SK-N-SH treated with all-trans-retinoic acid at 6 μM for 48 hours (cell line): ENCODE measurements around the gene DPP6.

Experiments used
- ATAC-seq: fragments of 200-7000 bp; cut with Tn5 transposase; 3 replicates; pipeline ENCODE4 v1.9.1; 2020; ENCODE audit warnings: mild to moderate bottlenecking, moderate library complexity
- ARNTL ChIP-seq: fragments of 450-650 bp; formaldehyde crosslinking; IDR thresholded peaks from 2 replicates; pipeline ENCODE4 v1.5.0; 2020; ENCODE audit warnings: low read depth, mild to moderate bottlenecking, moderate library complexity, borderline replicate concordance
- BACH2 ChIP-seq: fragments of 250-450 bp; sonication (Bioruptor Pico); IDR thresholded peaks from 2 replicates; pipeline ENCODE4 v1.9.0; 2021; ENCODE audit warnings: mild to moderate bottlenecking, borderline replicate concordance
- CSDC2 ChIP-seq: fragments of 250-450 bp; sonication (Bioruptor Pico); IDR thresholded peaks from 2 replicates; pipeline ENCODE4 v1.5.0; 2020; ENCODE audit warnings: mild to moderate bottlenecking, moderate library complexity
- ESRRG ChIP-seq: fragments of 250-450 bp; sonication (Bioruptor Pico); IDR thresholded peaks from 2 replicates; pipeline ENCODE4 v1.6.1; 2021; ENCODE audit warnings: mild to moderate bottlenecking
- GLIS3 ChIP-seq: fragments of 250-450 bp; sonication (Bioruptor Pico); IDR thresholded peaks from 2 replicates; pipeline ENCODE4 v1.5.0; 2020; ENCODE audit warnings: mild to moderate bottlenecking, moderate library complexity
- ISL1 ChIP-seq: fragments of 250-450 bp; sonication (Bioruptor Pico); IDR thresholded peaks from 2 replicates; pipeline ENCODE4 v2.1.2; 2022; ENCODE audit warnings: mild to moderate bottlenecking, moderate library complexity
- OSR1 ChIP-seq: fragments of 250-450 bp; sonication (Bioruptor Pico); IDR thresholded peaks from 2 replicates; pipeline ENCODE4 v1.8.0; 2022; ENCODE audit warnings: moderate library complexity, mild to moderate bottlenecking, inconsistent platforms
- PPARA ChIP-seq: fragments of 250-450 bp; sonication (Bioruptor Pico); IDR thresholded peaks from 2 replicates; pipeline ENCODE4 v1.5.0; 2020; ENCODE audit warnings: mild to moderate bottlenecking, borderline replicate concordance
- RARB ChIP-seq: fragments of 250-450 bp; sonication (Bioruptor Pico); IDR thresholded peaks from 2 replicates; pipeline ENCODE4 v1.8.0; 2021; ENCODE audit warnings: mild to moderate bottlenecking, moderate library complexity
- SNAI2 ChIP-seq: fragments of 250-450 bp; sonication (Bioruptor Pico); IDR thresholded peaks from 2 replicates; pipeline ENCODE4 v1.5.0; 2020; ENCODE audit warnings: mild to moderate bottlenecking, moderate library complexity
- TCF4 ChIP-seq: fragments of 250-450 bp; sonication (Bioruptor Pico); IDR thresholded peaks from 2 replicates; pipeline ENCODE4 v1.8.0; 2021; ENCODE audit warnings: mild to moderate bottlenecking, moderate library complexity, borderline replicate concordance
- TOX ChIP-seq: fragments of 250-450 bp; sonication (Bioruptor Pico); IDR thresholded peaks from 2 replicates; pipeline ENCODE4 v1.8.0; 2021; ENCODE audit warnings: mild to moderate bottlenecking, moderate library complexity, borderline replicate concordance
- TSHZ2 ChIP-seq: fragments of 250-450 bp; sonication (Bioruptor Pico); IDR thresholded peaks from 2 replicates; pipeline ENCODE4 v1.5.0; 2020; ENCODE audit warnings: mild to moderate bottlenecking, moderate library complexity
- ZC3H10 ChIP-seq: fragments of 250-450 bp; sonication (Bioruptor Pico); IDR thresholded peaks from 2 replicates; pipeline ENCODE4 v1.5.1; 2021; ENCODE audit warnings: mild to moderate bottlenecking, moderate library complexity
- ZFP3 ChIP-seq: fragments of 250-450 bp; sonication (Bioruptor Pico); IDR thresholded peaks from 2 replicates; pipeline ENCODE4 v1.5.0; 2020; ENCODE audit warnings: mild to moderate bottlenecking, moderate library complexity
- ZFP30 ChIP-seq: fragments of 450-650 bp; formaldehyde crosslinking; IDR thresholded peaks from 2 replicates; pipeline ENCODE4 v1.5.0; 2022; ENCODE audit warnings: mild to moderate bottlenecking, moderate library complexity
- ZNF565 ChIP-seq: fragments of 450-650 bp; formaldehyde crosslinking; conservative IDR thresholded peaks from 2 replicates; pipeline ENCODE4 v1.5.0; 2020; ENCODE audit warnings: low read depth, mild to moderate bottlenecking, moderate library complexity
- ZNF70 ChIP-seq: fragments of 450-650 bp; formaldehyde crosslinking; IDR thresholded peaks from 2 replicates; pipeline ENCODE4 v1.5.0; 2020; ENCODE audit warnings: mild to moderate bottlenecking, moderate library complexity
- ZNF8 ChIP-seq: fragments of 450-650 bp; formaldehyde crosslinking; IDR thresholded peaks from 2 replicates; pipeline ENCODE4 v1.5.0; 2020; ENCODE audit warnings: mild to moderate bottlenecking, moderate library complexity
- TF ChIP-seq, protein P1 (sequence below): fragments of 250-450 bp; sonication (Bioruptor Pico); IDR thresholded peaks from 2 replicates; pipeline ENCODE4 v1.5.1; 2020; ENCODE audit warnings: low read depth, mild to moderate bottlenecking, moderate library complexity
- TF ChIP-seq, protein P2 (sequence below): fragments of 250-450 bp; sonication (Bioruptor Pico); IDR thresholded peaks from 2 replicates; pipeline ENCODE4 v1.8.0; 2020; ENCODE audit warnings: mild to moderate bottlenecking, moderate library complexity, borderline replicate concordance
- TF ChIP-seq, protein P3 (sequence below): fragments of 250-450 bp; sonication (Bioruptor Pico); IDR thresholded peaks from 2 replicates; pipeline ENCODE4 v1.8.0; 2021; ENCODE audit warnings: low read depth, mild to moderate bottlenecking, moderate library complexity, borderline replicate concordance

The DPP6 gene

GRCh38 chr7:154373956-154374355 is 321.8 kb downstream of the DPP6 start:
- ATAC-seq = no peak
- TF ChIP-seq TCF4 (CRISPR knock-in tag) = no peak
- TF ChIP-seq ZFP30 = no peak
- TF ChIP-seq ISL1 (CRISPR knock-in tag) = no peak
- TF ChIP-seq TSHZ2 (CRISPR knock-in tag) = no peak
- TF ChIP-seq ZNF565 (CRISPR knock-in tag) = no peak
- TF ChIP-seq ZNF8 = no peak
- no peak for TF ChIP-seq TOX (CRISPR knock-in tag)
- TF ChIP-seq, protein P1, sequence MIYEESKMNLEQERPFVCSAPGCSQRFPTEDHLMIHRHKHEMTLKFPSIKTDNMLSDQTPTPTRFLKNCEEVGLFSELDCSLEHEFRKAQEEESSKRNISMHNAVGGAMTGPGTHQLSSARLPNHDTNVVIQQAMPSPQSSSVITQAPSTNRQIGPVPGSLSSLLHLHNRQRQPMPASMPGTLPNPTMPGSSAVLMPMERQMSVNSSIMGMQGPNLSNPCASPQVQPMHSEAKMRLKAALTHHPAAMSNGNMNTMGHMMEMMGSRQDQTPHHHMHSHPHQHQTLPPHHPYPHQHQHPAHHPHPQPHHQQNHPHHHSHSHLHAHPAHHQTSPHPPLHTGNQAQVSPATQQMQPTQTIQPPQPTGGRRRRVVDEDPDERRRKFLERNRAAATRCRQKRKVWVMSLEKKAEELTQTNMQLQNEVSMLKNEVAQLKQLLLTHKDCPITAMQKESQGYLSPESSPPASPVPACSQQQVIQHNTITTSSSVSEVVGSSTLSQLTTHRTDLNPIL (CRISPR knock-in tag) = no peak
- no peak for TF ChIP-seq OSR1 (CRISPR knock-in tag)
- no peak for TF ChIP-seq ZC3H10 (CRISPR knock-in tag)

DNA sequence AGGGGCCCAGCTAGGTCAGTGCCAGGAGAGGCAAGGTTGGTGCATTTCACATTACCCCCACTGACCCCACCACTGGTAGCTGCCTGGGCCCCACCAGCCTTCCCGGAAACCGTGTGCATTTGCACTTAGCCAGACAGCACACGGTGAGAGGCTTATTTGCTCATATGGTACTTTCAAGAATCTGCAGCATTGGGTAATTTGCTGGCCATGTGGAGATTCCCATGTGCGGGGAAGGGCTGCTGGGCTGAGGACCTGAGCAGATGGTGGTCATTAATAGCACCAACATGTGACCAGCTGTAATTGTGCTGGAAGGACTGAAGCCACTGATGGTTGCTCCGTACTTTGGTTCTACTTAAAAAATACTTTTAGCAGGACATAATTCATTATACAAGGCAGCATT is 323.8 kb downstream of the DPP6 start:
- ATAC-seq = no peak

GRCh38 chr7:154380771-154381170 is 328.6 kb downstream of the DPP6 start:
- TF ChIP-seq ZFP30 = no peak
- no peak for TF ChIP-seq SNAI2 (CRISPR knock-in tag)
- no peak for TF ChIP-seq BACH2 (CRISPR knock-in tag)
- TF ChIP-seq CSDC2 (CRISPR knock-in tag) = no peak
- TF ChIP-seq, protein P2, sequence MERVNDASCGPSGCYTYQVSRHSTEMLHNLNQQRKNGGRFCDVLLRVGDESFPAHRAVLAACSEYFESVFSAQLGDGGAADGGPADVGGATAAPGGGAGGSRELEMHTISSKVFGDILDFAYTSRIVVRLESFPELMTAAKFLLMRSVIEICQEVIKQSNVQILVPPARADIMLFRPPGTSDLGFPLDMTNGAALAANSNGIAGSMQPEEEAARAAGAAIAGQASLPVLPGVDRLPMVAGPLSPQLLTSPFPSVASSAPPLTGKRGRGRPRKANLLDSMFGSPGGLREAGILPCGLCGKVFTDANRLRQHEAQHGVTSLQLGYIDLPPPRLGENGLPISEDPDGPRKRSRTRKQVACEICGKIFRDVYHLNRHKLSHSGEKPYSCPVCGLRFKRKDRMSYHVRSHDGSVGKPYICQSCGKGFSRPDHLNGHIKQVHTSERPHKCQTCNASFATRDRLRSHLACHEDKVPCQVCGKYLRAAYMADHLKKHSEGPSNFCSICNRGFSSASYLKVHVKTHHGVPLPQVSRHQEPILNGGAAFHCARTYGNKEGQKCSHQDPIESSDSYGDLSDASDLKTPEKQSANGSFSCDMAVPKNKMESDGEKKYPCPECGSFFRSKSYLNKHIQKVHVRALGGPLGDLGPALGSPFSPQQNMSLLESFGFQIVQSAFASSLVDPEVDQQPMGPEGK (CRISPR knock-in tag) = no peak
- no peak for TF ChIP-seq ZFP3 (CRISPR knock-in tag)
- no peak for TF ChIP-seq ZNF565 (CRISPR knock-in tag)
- no peak for TF ChIP-seq OSR1 (CRISPR knock-in tag)
- no peak for TF ChIP-seq PPARA (CRISPR knock-in tag)
- TF ChIP-seq TOX (CRISPR knock-in tag) = no peak
- TF ChIP-seq ZNF8 = no peak
- no peak for TF ChIP-seq ARNTL (CRISPR knock-in tag)
- no peak for TF ChIP-seq TSHZ2 (CRISPR knock-in tag)
- TF ChIP-seq, protein P3, sequence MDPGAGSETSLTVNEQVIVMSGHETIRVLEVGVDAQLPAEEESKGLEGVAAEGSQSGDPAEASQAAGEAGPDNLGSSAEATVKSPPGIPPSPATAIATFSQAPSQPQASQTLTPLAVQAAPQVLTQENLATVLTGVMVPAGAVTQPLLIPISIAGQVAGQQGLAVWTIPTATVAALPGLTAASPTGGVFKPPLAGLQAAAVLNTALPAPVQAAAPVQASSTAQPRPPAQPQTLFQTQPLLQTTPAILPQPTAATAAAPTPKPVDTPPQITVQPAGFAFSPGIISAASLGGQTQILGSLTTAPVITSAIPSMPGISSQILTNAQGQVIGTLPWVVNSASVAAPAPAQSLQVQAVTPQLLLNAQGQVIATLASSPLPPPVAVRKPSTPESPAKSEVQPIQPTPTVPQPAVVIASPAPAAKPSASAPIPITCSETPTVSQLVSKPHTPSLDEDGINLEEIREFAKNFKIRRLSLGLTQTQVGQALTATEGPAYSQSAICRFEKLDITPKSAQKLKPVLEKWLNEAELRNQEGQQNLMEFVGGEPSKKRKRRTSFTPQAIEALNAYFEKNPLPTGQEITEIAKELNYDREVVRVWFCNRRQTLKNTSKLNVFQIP = no peak
- TF ChIP-seq RARB (CRISPR knock-in tag) = no peak
- TF ChIP-seq GLIS3 = no peak
- TF ChIP-seq ZNF70 = no peak
- TF ChIP-seq ESRRG = no peak
- TF ChIP-seq ZC3H10 (CRISPR knock-in tag) = no peak
- TF ChIP-seq, protein P1 (CRISPR knock-in tag) = no peak
- ATAC-seq = no peak

More for the DNA sequence above, 323.8 kb downstream of the DPP6 start:
- TF ChIP-seq PPARA (CRISPR knock-in tag) (no peak), TCF4 (CRISPR knock-in tag) (peak; percentile 16; the same call in 1 of the 2 replicates)
